ENCODE results near the gene THOC2. TPM values are rescaled to one million over a fixed set of nuclear protein-coding genes. Genes with fewer than 3 reads are reported as not detected.
"Not testable (repeated sequence)": the region's sequence is repeated elsewhere in the genome, so short reads cannot be mapped to it uniquely, and the experiment has no call there.

Gene THOC2
- total RNA-seq, 3 donors from 2014 or later (not counting 1 experiment from before 2014, with no cell fraction given): 86.9 to 114 (median 90.3) TPM

- no peak for DNase-seq
- Histone ChIP-seq H3K27ac (ENCODE audit: low read length) (no peak overlapping the region), H3K4me3 (ENCODE audit: low read length) (no peak overlapping the region), H3K27me3 (ENCODE audit: control insufficient read depth, insufficient read depth, low read length) (no peaks in the 10 kb centered on the region), H3K9me3 (ENCODE audit: control insufficient read depth, insufficient read depth, low read length) (no peaks in the 10 kb centered on the region), H3K4me1 (ENCODE audit: control insufficient read depth, insufficient read depth, low read length) (no peaks in the 10 kb centered on the region), H3K36me3 (ENCODE audit: control insufficient read depth, insufficient read depth, low read length) (no peaks in the 10 kb centered on the region)
- Mint-ChIP-seq H3K4me1 (no peaks in the 10 kb centered on the region), H3K36me3 (no peaks in the 10 kb centered on the region), H3K9me3 (no peaks in the 10 kb centered on the region), H3K27ac (no peak overlapping the region), H3K4me3 (no peak overlapping the region), H3K27me3 (ENCODE audit: low read depth in 2 of 2) (peaks cover 2 to 9% of the 10 kb centered on the region in 2 donors)
- WGBS (ENCODE audit: insufficient coverage): 56% methylated on average over 2 of the region's 4 CpGs
- ATAC-seq: no peak
- TF ChIP-seq CTCF (IDR thresholded peaks at IDR 0.05): no peak
- intact Hi-C loops (cut with micrococcal nuclease): no loop called here
Measured at GRCh38 chrX:123771449-123772064, 38.7 kb upstream of the THOC2 start.

- H3K4me1 Mint-ChIP-seq: peaks cover 0 to 11% of the 10 kb centered on the region in 2 donors
- DNase-seq (peak; percentile 19 to 68), ATAC-seq (peak; percentile 80 to 89 (median 84))
- no peaks in the 10 kb centered on the region for H3K9me3 ChIP-seq (ENCODE audit: control insufficient read depth, insufficient read depth, low read length)
- H3K36me3 ChIP-seq (ENCODE audit: control insufficient read depth, insufficient read depth, low read length): no peaks in the 10 kb centered on the region
- peak overlapping the region; percentile 50 for H3K4me3 ChIP-seq (ENCODE audit: low read length)
- peaks cover 0 to 2% of the 10 kb centered on the region in 2 donors for H3K27me3 Mint-ChIP-seq (ENCODE audit: low read depth in 2 of 2)
- peak overlapping the region in 1 of 2 donors; percentile 85 for H3K27ac Mint-ChIP-seq
- H3K4me1 ChIP-seq (ENCODE audit: control insufficient read depth, insufficient read depth, low read length): peaks cover 6% of the 10 kb centered on the region
- no peaks in the 10 kb centered on the region for H3K9me3 Mint-ChIP-seq
- intact Hi-C loops (cut with micrococcal nuclease): no loop called here
- WGBS (ENCODE audit: insufficient coverage): 5% methylated on average over 37 of the region's 38 CpGs
- peak overlapping the region; percentile 38 for H3K27ac ChIP-seq (ENCODE audit: low read length)
- H3K4me3 Mint-ChIP-seq: peak overlapping the region; percentile 72
- TF ChIP-seq CTCF (IDR thresholded peaks at IDR 0.05): no peak
- no peaks in the 10 kb centered on the region for H3K27me3 ChIP-seq (ENCODE audit: control insufficient read depth, insufficient read depth, low read length)
- H3K36me3 Mint-ChIP-seq: no peaks in the 10 kb centered on the region
Measured at GRCh38 chrX:123764967-123765871, 32.4 kb upstream of the THOC2 start.

- H3K27me3 ChIP-seq (ENCODE audit: control insufficient read depth, insufficient read depth, low read length); H3K4me3 ChIP-seq (ENCODE audit: low read length); ATAC-seq; DNase-seq; H3K4me1 Mint-ChIP-seq; H3K9me3 Mint-ChIP-seq; H3K36me3 ChIP-seq (ENCODE audit: control insufficient read depth, insufficient read depth, low read length); H3K9me3 ChIP-seq (ENCODE audit: control insufficient read depth, insufficient read depth, low read length); H3K27ac ChIP-seq (ENCODE audit: low read length); intact Hi-C loops (cut with micrococcal nuclease); H3K36me3 Mint-ChIP-seq; H3K4me1 ChIP-seq (ENCODE audit: control insufficient read depth, insufficient read depth, low read length); H3K27ac Mint-ChIP-seq; H3K4me3 Mint-ChIP-seq: not testable (repeated sequence)
- 100% methylated on average over 1 of the region's 3 CpGs for WGBS (ENCODE audit: insufficient coverage)
- H3K27me3 Mint-ChIP-seq (ENCODE audit: low read depth in 2 of 2): peaks cover 5 to 12% of the 10 kb centered on the region in 2 donors
Measured at GRCh38 chrX:123759849-123760248, 27.0 kb upstream of the THOC2 start.

- H3K36me3 Mint-ChIP-seq; H3K36me3 ChIP-seq (ENCODE audit: control insufficient read depth, insufficient read depth, low read length); H3K27ac ChIP-seq (ENCODE audit: low read length); H3K9me3 Mint-ChIP-seq; H3K4me1 ChIP-seq (ENCODE audit: control insufficient read depth, insufficient read depth, low read length); intact Hi-C loops (cut with micrococcal nuclease); H3K4me3 Mint-ChIP-seq; H3K4me3 ChIP-seq (ENCODE audit: low read length); DNase-seq; ATAC-seq; H3K9me3 ChIP-seq (ENCODE audit: control insufficient read depth, insufficient read depth, low read length); H3K27ac Mint-ChIP-seq; H3K27me3 ChIP-seq (ENCODE audit: control insufficient read depth, insufficient read depth, low read length); H3K4me1 Mint-ChIP-seq: not testable (repeated sequence)
- H3K27me3 Mint-ChIP-seq (ENCODE audit: low read depth in 2 of 2): peaks cover 5 to 12% of the 10 kb centered on the region in 2 donors
- WGBS (ENCODE audit: insufficient coverage): no CpG with 5 or more reads among the region's 1 CpG
Measured at GRCh38 chrX:123757794-123758193, 24.9 kb upstream of the THOC2 start.
